Stimulated activated CD8-positive, alpha-beta memory T cell treated with anti-CD3 and anti-CD28 coated beads, Interleukin-15, amount 100 ng/mL, for 4 hours (primary cell): ENCODE measurements around the gene C17orf100.

ENCODE experiments used
- DNase-seq, 2 donors: peaks; one replicate each; pipeline ENCODE4 v3.0.0-alpha.2; 2020; ENCODE audit warnings: low read depth in 2 of 2

C17orf100 gene

DNA sequence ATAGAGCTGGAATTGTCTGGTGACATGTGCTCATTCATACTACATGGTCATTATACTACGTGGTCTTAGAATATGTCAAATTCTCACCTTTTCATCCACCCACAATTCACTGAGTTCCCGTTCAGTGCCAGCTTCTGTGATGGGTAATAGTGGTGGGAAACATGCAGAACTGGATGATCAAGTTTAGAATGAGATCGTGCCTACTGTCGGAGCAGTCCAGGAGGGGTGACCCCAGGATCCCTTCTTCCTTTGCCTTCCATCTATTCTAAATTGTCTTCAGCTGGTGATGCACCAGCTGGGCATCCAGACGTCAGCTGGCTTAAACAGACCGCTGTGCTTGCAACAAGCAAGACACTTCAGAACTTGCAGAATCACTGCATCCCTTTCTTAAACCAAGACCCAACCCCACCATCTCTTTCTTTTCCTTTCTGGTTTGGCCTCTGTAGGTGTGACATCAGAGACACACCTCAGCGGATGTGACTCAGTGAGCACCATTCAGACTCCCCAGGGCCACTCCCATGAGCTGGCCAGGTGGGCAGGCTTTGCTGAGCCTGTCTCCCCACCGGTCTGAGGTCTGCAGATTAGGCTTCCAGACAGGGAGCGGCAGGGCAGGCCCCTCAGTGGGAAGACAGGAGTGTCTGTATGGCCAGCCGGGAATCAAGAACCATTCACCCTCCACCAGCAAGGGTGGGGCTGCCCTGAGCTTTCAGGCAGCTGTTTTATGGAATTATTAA lies 18.1 kb downstream of the C17orf100 start:
- DNase-seq: no peak

DNA sequence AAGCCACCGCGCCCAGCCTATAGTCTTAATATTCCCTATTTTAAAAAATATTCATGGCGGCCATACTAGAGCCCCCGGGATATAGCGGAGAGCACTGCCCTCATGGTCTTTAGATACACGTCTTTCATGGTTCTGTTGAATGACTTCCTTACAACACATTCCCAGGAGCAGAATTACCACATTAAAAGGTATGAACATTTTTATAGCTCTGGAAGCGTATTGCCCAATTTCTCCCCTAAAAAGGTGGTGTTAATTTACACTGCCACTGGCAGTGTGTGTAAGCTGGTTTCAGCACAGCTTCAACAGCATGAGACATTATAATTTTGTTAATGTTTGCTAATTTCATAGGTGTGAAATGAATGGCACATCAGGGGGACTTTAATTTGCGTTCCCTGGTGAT lies 19.0 kb downstream of the C17orf100 start:
- no peak for DNase-seq

DNA sequence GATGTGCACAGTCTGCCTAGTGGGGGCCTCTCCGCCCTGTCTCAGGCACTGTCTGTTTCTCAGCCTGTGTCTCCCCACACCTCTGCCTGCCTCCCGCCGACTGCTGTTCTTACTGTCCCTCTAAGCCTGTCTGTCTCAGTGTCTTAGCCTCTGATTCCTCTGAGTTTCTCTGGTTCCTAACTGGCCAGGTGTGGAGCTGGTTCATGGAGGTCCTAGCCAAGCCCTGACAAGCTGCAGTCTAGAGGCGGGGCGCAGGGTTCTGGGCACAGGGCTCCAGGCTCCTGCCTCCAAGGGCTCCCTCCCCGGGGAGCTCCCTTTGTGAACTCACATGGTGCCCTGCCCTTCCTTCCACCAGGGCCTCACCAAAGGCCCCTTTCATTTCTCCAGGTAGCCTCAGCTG lies 19.4 kb downstream of the C17orf100 start:
- no peak for DNase-seq

DNA sequence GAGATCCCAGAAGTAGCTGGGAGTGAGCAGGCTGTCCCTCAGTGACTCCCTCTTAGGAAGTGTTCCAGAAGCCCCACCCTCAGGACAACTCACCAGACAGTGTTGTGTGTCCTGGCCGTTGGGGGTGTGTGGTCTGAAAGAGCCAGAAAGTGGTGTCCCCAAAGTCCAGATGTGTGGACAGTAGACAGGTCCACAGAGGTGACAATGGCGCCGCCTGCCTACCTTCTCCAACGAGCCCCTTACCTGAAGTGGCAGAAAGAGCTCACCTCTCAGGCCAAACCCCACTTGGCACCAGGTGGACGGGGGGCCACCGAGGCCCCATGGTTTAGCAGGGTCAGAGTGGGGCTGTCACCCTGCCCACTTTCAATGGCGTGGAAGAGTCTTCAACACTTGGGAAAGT lies 19.9 kb downstream of the C17orf100 start:
- no peak for DNase-seq

DNA sequence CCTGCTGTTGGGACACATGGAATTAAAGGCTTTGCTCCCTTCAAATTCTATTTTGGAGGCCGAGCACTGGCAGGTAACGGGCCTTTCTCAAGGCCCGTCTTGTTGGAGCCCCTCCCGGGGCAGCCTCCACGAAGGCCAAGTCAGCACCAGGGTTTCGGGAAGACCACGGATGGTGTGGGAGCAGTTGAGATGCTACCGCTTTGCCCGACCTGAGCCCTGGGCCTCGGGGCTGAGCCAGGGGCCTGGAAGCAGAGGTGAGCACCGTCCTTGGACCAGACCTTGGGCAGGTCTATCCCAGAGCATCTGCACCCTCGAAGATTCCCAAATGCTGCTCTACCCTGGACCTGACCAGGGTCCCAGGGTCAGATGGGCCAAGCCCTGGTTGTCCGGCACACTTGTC lies 23.0 kb downstream of the C17orf100 start:
- no peak for DNase-seq

DNA sequence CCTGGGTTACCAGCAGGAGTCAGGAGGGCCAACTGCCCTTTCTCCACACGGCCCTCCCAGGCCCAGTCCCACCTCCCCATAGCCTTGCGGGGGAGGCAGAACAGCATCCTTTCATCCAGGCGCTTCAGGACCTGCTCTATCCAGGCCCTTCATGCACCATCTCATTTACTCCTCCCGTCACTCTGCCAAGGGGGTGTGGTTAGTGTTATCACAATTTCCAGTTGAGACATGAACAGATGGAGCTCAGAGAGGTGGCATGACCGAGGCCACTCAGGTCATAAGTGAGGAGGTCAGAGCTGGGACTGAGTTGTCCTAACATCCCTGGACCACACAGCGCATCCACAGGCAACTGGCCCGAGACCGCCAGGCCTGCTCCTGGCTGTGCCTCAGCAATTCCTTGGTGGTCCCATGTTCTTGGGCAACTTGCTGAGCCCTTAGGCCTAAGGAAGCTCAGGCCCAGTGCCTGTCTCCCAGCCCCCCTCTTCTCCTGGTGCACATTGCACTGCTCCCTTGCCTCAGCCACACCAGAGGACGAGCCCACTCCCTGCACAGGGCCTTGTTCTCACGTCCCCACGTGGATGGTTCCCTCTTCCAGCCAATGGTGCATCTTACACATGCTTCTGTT lies 23.8 kb downstream of the C17orf100 start:
- DNase-seq: no peak

DNA sequence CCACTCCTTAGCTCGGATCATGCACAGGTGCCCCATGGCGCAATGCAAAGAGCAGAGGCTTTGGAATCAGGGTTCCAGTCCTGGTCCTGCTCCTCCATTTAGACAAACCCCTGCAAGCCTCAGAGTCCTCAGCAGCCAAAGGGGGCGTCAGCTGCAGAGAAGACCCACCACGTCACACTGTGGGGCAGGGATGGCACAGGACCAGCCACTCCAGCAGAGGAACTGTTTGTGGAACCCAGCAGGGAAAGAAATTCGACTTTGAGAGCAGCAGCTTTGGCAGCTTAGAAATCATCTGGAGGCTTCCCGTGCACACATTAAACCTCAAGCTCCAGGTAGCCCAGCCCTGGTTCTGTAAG lies 25.2 kb downstream of the C17orf100 start:
- DNase-seq: no peak

DNA sequence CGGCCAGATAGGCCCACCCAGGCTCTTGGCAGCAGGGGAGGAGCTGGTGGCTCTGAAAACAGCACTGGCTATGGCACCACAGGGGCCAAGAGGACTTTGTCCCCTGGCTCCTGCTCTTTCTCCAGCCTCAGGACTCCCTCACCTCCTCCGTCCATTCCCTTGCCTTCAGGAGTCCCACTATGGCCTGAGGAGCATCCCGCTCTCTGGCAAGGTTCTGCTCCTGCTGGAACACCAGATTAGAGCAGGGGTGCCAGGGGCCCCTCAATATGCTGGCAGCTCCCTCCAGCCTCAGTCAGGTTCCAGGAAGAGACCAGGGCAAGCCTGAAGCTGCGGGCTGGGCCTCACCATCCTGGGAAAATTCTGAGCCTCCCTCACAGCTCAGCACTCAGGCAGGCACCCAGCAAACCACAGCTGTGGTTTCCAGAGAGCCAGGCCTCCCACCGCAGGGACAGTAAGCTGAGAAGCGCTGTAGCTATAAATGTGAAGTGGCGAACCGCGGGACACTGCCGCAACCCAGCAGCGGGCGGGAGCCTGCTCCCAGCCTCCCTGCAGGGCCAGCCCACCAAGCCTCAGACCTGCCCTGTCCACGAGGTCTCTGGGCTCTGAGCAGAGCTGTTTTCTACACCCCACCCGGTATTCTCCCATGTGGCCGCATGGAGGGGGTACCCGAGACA lies 25.7 kb downstream of the C17orf100 start:
- no peak for DNase-seq

DNA sequence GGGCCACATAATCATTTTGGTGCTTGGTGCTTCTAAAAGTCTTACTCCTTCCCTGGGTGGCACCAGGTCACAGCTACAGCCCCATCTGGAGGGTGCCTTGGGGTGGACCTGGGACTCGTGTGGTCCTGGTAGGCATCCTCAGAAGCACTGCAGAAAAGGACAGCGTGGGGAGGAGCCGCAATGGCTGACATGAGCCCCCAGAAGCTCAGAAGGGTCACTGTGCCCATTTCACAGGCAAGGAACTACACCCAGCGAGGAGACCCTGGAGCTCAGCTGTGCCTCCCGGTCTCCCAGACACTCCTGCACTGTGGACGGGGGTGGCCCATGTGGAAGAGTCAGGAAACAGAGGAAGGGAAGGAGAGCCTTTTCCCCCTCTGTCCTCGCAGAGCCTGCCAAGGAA lies 26.4 kb downstream of the C17orf100 start:
- no peak for DNase-seq

DNA sequence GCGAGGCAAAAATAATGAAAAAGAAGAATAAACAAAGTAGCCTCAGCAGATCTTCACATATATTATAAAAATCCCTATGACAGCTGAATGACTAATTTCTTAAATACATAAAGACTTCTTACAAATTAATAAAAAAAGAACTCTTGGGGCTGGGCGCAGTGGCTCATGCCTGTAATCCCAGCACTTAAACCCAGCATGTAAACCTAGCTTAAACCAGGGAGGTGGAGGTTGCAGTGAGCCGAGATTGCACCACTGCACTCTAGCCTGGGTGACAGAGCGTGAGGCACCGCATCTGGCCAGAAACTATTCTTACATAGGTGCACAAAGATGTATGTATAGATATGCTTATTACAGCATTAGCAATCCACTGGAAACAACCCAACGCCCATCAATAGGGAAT lies 27.7 kb downstream of the C17orf100 start:
- DNase-seq: no peak

DNA sequence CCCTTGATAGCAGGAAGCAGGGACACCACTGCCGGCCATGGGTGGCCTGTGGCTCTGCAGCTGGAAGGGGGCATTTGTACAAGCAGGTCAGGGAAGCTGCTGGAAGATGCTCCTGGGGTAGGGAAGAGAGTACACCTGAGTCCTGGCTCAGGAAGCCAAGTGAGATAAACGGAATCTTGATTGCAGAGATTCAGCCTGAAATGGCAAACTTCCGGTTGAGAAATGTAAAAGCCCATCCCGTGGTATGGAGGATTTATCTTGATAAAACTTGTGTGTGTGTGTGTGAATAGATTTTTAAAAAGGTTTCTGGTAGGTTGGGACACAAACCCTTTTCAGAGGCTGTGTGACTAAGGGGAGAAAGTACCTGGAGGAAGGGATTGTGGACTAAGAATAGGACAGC lies 29.6 kb downstream of the C17orf100 start:
- DNase-seq: no peak

DNA sequence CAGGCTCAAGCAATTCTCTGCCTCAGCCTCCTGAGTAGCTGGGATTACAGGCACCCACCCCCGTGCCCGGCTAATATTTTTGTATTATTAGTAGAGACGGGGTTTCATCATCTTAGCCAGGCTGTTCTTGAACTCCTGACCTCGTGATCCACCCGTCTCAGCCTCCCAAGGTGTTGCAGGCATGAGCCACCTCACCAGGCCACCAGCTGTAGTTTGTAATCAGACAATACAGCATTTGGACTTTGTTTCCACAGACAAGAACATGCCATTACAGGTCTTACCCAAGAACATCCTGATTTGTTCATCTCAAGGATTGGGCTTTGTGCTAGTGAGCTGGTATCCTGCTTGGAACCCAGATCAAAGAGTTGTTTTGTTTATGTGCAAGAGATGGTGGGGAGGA lies 30.1 kb downstream of the C17orf100 start:
- no peak for DNase-seq

DNA sequence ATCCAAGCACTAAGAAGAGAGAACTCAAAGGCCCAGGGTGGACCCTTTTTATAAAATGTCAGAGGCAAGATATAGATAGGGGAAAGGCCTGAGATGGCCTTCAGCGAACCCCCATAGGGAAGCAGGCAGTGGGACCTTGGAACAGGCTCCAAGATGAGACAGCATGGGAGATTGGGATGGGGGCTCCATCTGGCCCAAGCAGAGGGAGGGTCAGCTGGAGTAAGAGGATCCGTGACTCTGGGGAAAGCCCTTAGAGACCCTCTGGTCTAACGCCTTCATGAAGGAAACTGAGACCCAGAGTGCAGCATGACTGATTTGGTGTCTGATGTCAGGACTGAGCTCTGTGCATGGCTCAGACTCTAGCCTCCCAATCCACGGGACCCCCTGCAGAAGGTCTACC lies 30.8 kb downstream of the C17orf100 start:
- DNase-seq: no peak

DNA sequence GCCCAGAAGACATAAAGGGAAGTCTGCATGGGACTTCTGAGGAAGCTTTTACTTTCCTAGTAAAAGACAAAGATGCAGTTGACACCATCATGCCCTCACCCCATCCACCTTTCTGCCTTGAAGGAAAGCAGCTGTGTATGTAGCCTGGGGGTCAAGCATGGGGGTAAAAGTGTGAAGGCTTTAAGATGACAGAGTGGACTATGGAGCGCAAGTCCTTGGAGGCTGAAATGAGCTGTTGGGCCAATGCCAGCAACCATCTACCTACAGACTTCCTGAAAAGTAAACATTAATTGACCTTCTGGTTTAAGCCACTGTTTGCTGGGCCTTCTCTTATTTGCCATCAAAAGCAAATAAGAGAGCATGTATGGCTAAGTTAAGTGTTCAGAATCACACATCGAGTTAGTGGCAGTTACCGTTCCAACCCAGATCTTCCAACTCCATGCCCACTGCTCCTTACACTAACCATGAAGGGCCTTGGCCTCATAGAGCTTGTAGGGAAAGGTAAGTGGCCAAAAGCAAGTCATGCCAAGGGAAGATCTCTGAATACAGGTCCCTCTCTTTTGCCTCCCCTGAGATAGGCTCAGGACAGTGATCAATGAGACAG lies 31.6 kb downstream of the C17orf100 start:
- DNase-seq: no peak

DNA sequence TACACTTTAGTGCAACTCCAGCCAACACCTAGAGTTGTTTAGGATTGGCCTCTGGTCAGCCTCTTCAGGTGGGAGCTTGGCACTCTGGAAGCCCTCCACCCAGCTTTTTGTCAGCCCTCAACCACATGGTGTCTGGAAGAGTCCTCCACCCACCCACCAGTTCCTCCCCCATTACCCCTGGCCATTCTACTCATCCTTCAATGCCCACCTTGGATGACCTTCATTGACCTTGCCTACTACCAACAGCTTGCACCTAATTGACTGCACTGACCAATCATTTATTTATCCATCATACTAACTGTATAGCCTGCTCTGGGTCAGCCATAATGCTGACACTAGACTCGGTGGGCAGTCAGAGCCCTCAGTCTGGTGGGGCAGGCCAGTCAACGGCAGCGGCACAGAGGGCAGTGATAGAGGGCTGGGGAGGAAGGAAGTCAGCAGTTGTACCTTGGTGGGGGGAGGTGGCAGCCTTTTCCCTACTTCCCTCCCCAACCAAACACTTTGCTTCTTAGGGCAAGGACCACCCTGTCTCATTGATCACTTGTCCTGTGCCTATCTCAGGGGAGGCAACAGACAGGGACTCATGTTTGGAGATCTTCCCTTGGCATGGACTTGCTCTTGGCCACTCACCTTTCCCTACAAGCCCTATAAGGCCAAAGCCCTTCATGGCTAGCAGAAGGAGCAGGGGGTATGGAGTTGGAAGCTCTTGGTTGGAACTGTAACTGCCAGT lies 32.3 kb downstream of the C17orf100 start:
- no peak for DNase-seq

DNA sequence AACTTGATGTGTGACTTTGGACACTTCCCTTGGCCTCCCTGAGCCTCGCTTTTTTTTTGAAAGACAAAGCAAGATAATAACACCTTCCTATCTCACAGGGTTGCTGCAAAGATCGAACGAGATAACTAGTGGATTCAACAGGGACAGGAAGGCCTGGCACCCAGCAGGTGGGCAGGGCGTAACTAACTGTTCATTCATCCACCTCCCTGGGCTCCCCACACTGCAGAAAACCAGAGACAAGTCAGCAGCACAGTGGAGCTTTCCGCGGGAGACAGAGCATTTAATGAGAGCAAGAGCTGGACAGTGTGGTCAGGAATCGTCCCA lies 32.9 kb downstream of the C17orf100 start:
- no peak for DNase-seq

DNA sequence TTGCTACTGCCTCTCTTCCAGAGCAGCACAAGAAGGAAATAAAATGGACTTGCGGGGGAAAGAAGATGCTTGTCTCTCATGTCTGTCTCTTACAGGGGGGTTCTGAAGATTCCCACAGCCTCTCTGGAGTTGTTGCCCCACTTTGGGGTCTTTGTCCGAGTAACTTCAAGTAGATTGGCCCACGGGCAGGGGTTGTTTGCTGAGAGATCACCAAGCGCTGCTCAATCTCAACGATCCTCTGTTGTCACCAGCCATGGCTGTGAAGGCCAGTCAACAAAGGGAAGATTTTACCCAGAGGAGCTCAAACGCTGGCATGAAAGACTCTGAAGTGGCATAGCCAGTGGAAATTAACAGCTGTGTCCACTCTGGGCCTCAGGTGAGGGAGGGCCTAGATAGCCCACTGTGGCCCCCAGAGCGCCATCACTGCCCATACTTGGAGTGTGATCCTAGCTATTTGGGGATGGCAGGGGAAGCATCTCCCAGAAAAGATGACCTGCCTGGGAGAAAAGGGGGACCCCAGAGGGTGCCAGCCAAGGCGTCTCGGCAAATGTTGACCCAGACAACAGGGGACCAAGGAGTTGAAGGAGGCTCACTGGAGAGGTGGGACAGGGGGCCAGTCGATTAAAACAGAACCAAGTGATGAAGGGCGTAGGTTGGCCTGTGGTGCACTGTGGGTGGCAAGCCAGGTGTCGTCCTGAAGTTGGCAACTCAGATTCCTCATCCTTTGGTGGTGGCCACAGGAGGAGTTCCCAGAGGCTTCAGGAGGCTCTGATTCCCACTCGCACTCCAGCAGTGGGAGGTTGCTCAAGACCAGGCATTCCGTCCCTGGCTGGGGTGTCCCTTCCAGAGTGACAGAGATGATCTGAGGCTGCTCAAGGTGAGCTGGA lies 33.6 kb downstream of the C17orf100 start:
- no peak for DNase-seq

DNA sequence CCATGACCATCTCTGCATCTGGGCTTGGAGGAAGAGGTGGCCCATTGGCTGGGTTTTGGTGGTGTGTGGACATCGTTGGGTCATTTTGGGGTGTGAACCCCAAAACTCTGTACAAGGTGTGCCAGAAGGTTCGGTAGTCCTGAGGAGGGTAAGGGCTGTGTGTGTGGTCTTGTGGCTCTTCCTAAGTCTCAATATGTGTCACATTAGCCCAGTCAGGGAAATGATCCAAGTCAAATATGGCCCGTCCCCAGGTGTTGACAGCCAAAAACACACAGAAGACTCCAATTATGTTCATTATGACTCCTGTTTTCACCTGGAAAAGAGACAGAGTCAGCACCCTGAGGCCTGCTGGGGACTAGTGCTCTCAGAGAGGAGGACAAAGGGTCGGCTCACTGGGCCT lies 34.5 kb downstream of the C17orf100 start:
- DNase-seq: no peak

DNA sequence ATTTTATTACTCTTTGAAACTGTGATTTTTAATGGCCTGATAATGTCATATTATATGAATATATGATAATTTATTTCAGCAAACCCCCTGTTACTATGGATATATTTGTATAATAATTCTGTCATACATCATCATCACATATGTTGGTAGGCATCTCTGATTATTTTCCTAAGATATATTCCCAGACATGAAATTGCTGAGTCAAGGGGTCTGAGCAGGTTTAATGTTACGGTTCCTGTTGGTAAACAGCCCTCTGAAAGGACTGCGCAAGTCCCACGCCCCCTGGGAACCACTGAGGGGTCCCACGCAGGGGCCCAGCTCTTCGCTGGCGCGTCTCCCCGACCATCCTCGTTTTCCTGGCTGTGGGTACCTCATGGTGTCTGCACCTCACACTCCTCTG lies 37.4 kb downstream of the C17orf100 start:
- DNase-seq: no peak

DNA sequence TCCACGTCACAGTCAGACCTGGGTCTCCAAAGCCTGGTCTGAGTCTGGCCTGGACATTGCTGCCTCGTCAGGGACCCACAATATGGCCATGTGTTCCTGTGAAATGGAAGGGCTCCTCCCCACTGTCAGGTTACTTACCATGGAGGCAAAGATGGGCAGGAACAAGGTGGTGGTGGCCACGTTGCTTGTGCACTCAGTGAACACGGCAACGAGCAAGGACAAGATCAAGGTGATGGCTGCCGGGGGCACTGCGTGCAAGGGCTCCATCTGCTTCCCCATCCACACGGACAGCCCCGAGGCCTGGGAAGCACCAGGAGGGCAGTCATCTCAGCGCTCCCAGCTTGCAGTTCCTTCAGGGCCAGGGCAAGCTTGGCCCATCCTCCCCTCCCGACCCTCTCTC lies 39.1 kb downstream of the C17orf100 start:
- no peak for DNase-seq

DNA sequence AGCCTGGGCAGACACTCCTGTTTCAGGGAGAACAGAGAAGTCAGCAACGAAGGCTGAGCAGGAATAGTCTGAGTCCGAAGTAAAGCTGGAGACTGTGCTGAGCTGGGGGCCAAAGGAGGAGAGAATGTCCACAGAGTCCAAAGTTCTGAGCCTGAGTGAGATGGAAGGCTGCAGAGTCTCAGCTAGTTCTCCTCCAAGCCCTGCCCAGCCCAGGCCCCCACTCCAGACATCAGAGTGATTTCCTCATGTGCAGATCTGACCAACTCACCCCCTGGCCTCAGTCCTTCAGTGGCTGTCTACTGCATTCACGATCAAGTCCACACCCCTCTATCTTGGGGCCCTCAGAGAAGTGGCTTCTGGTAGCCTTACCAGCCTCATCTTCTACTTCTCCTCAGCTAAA lies 40.0 kb downstream of the C17orf100 start:
- no peak for DNase-seq
